ENCODE data around the gene UTS2B.

UTS2B gene

DNA sequence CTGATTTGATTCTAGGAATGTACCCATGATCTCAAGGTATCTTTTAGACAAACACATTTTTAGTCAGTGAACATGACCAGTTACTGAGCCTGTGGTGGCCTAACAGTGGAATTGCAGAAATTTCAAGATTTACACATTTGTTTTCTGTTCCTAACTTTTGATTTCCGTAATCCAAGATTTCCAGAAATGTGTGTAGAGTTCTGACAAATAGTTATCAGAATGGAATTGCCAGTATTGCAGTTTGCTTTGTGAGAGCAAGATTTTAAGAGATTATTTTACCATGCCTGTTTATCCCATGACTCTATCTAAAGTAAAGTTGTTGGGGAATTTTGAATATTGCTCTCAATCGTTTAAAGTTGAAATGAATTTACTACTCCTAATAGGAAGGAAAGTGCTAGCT, 11.7 kb upstream of the UTS2B start:
- DNase-seq: no peak
- Histone ChIP-seq H3K4me3 (ENCODE audit: low read depth, low read length) (no peak overlapping the region), H3K27me3 (no peaks in the 10 kb centered on the region), H3K4me1 (no peaks in the 10 kb centered on the region), H3K36me3 (no peaks in the 10 kb centered on the region), H3K9me3 (no peaks in the 10 kb centered on the region)
- TF ChIP-seq, protein P1, sequence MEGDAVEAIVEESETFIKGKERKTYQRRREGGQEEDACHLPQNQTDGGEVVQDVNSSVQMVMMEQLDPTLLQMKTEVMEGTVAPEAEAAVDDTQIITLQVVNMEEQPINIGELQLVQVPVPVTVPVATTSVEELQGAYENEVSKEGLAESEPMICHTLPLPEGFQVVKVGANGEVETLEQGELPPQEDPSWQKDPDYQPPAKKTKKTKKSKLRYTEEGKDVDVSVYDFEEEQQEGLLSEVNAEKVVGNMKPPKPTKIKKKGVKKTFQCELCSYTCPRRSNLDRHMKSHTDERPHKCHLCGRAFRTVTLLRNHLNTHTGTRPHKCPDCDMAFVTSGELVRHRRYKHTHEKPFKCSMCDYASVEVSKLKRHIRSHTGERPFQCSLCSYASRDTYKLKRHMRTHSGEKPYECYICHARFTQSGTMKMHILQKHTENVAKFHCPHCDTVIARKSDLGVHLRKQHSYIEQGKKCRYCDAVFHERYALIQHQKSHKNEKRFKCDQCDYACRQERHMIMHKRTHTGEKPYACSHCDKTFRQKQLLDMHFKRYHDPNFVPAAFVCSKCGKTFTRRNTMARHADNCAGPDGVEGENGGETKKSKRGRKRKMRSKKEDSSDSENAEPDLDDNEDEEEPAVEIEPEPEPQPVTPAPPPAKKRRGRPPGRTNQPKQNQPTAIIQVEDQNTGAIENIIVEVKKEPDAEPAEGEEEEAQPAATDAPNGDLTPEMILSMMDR (IDR thresholded peaks at IDR 0.05; ENCODE audit: low read depth, low read length): no peak

DNA sequence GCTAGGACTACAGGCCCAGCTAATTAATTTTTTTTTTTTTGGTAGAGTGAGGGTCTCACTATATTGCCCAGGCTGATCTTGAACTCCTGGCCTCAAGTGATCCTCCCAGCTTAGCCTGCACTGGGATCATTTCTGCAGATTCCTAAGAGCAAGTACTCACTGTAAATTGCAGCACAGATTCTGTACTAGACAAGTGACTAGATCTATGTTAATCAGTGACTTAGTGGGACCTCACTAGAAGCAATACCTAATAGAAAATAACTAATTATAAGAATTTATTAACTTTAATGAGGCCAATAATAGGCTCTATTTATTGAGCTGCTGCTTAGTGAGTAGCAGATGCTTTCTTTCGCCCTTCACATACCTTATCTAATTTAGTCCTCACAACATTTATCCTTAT, 10.6 kb upstream of the UTS2B start:
- Histone ChIP-seq H3K4me3 (ENCODE audit: low read depth, low read length) (no peak overlapping the region), H3K36me3 (no peaks in the 10 kb centered on the region), H3K27me3 (no peaks in the 10 kb centered on the region), H3K4me1 (no peaks in the 10 kb centered on the region), H3K9me3 (no peaks in the 10 kb centered on the region)
- TF ChIP-seq, protein P1 (IDR thresholded peaks at IDR 0.05; ENCODE audit: low read depth, low read length): no peak
- DNase-seq: no peak

DNA sequence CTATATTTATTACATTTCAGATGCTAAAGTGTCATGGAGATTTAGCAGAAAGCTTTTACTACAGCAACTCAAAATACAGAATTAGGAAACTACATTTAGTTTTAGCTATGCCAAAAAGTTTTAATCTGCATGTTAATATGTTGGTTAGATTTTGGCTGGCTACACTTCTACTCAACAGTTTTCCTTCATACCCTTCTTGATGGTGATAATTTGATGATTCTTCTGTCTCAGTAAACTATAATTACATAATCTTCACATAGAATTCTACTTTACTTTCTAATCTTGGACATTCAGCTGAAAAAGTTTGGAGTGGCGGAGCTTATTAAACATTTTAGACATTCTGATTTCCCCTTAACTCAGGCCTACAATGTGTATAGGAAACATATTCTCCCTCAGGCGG, 10.0 kb upstream of the UTS2B start:
- TF ChIP-seq, protein P1 (IDR thresholded peaks at IDR 0.05; ENCODE audit: low read depth, low read length): no peak
- no peaks in the 10 kb centered on the region for H3K27me3 ChIP-seq
- no peaks in the 10 kb centered on the region for H3K4me1 ChIP-seq
- H3K36me3 ChIP-seq: no peaks in the 10 kb centered on the region
- DNase-seq: no peak
- no peaks in the 10 kb centered on the region for H3K9me3 ChIP-seq
- H3K4me3 ChIP-seq (ENCODE audit: low read depth, low read length): no peak overlapping the region

DNA sequence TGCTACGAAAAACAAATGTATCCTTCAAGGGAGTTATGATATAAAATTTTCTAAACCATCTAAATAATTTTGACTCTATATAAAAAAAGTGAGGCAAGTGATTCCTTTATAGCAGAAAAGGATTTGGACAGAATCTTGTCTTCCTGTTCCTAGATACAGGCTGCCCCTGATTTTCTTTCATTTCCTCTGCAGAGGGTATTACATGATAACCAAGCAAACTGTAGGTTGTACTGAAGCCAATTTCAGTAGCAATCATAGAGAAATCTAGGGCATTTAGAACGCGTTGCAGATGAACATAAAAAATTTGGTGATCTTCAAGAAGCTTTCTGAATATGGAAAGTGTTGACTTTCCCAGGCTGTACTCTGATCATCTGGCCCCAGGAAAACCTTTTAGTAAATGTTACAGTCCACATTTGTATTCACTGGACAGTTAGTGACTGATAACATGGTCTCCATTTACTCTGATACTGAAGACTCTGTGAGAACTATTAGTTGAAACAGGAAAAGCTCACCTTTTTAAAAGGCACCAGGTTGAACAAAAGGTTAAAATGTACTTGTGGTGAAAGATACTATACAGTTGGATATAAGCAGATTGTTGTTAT, 9.1 kb upstream of the UTS2B start:
- TF ChIP-seq, protein P1 (IDR thresholded peaks at IDR 0.05; ENCODE audit: low read depth, low read length): no peak
- no peaks in the 10 kb centered on the region for H3K27me3 ChIP-seq
- no peak for DNase-seq
- no peak overlapping the region for H3K4me3 ChIP-seq (ENCODE audit: low read depth, low read length)
- H3K9me3 ChIP-seq: no peaks in the 10 kb centered on the region
- no peaks in the 10 kb centered on the region for H3K36me3 ChIP-seq
- H3K4me1 ChIP-seq: no peaks in the 10 kb centered on the region

DNA sequence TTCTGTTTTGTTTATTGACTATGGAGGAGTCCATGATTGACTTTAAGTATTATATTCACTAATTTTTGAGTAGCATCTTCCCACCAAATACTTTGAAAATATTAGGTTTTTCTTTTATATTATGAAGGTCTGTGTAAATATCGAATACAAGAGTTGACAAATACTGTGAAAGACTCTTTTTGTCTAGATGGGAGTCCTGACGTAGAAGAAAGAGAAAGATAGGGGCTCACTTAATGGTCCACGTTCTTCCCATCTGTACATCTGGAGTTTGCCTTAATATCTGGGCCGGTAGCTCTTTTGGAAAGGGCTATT, 7.8 kb upstream of the UTS2B start:
- no peaks in the 10 kb centered on the region for H3K27me3 ChIP-seq
- no peaks in the 10 kb centered on the region for H3K36me3 ChIP-seq
- DNase-seq: no peak
- H3K4me3 ChIP-seq (ENCODE audit: low read depth, low read length): no peak overlapping the region
- TF ChIP-seq, protein P1 (IDR thresholded peaks at IDR 0.05; ENCODE audit: low read depth, low read length): no peak
- no peaks in the 10 kb centered on the region for H3K4me1 ChIP-seq
- H3K9me3 ChIP-seq: no peaks in the 10 kb centered on the region

DNA sequence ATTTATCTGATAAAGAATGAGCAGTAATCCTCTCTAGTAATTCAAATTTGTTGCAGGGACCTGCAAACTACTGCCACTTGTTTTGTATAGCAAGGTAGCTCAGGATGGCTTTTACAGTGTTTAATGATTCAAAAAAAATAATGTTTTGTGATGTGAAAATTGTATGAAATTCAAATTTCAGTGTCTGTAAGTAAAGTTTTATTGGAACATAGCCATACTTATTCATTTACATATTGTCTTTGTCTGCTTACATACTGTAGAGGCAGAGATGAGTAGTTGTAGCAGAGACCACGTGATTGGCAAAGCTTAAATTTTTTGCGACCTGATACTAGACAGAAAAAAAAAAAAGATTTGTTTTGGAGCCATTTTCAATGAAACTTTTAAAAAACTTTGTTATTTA, 6.5 kb upstream of the UTS2B start:
- no peaks in the 10 kb centered on the region for H3K4me1 ChIP-seq
- DNase-seq: no peak
- H3K36me3 ChIP-seq: no peaks in the 10 kb centered on the region
- H3K4me3 ChIP-seq (ENCODE audit: low read depth, low read length): no peak overlapping the region
- TF ChIP-seq, protein P1 (IDR thresholded peaks at IDR 0.05; ENCODE audit: low read depth, low read length): no peak
- no peaks in the 10 kb centered on the region for H3K27me3 ChIP-seq
- H3K9me3 ChIP-seq: no peaks in the 10 kb centered on the region
